ENCODE measurements around the gene DIDO1.

- TF ChIP-seq, protein P1, sequence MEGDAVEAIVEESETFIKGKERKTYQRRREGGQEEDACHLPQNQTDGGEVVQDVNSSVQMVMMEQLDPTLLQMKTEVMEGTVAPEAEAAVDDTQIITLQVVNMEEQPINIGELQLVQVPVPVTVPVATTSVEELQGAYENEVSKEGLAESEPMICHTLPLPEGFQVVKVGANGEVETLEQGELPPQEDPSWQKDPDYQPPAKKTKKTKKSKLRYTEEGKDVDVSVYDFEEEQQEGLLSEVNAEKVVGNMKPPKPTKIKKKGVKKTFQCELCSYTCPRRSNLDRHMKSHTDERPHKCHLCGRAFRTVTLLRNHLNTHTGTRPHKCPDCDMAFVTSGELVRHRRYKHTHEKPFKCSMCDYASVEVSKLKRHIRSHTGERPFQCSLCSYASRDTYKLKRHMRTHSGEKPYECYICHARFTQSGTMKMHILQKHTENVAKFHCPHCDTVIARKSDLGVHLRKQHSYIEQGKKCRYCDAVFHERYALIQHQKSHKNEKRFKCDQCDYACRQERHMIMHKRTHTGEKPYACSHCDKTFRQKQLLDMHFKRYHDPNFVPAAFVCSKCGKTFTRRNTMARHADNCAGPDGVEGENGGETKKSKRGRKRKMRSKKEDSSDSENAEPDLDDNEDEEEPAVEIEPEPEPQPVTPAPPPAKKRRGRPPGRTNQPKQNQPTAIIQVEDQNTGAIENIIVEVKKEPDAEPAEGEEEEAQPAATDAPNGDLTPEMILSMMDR (IDR thresholded peaks at IDR 0.05 in 4 of 5, conservative IDR thresholded peaks at IDR 0.05 in 1 of 5) = no peak
- TF ChIP-seq POLR2A (IDR thresholded peaks at IDR 0.05) = no peak
These were observed 40.2 kb downstream of the DIDO1 start for GRCh38 chr20:62885896-62886708.

Data from gastrocnemius medialis (tissue), 4 donors.